Measurements from ENCODE around the gene LTBP4.
"Not testable (repeated sequence)": the region's sequence is repeated elsewhere in the genome, so short reads cannot be mapped to it uniquely, and the experiment has no call there.

LTBP4 gene

GRCh38 chr19:40556953-40557530 lies 44.1 kb upstream of the LTBP4 start:
- H3K4me3 ChIP-seq (ENCODE audit: low read depth, low read length) = no peak overlapping the region
- TF ChIP-seq CTCF (IDR thresholded peaks at IDR 0.05; ENCODE audit: low read depth, low read length, missing control alignments) = no peak
- DNase-seq (ENCODE audit: low read depth) = no peak
- in situ Hi-C loops (cut with HindIII; ENCODE audit: low sequenced_read_pairs) = loop anchor here (10.0 kb wide), 2 partner anchors 58 to 112 kb away; partner anchors contain the start of gene SERTAD3

- no peak for TF ChIP-seq CTCF (IDR thresholded peaks at IDR 0.05; ENCODE audit: low read depth, low read length, missing control alignments)
- in situ Hi-C loops (cut with HindIII; ENCODE audit: low sequenced_read_pairs) = loop anchor here (10.0 kb wide), 2 partner anchors 55 to 115 kb away; partner anchors contain the start of gene SERTAD3
- DNase-seq (ENCODE audit: low read depth) = no peak
- no peak overlapping the region for H3K4me3 ChIP-seq (ENCODE audit: low read depth, low read length)
Measured at GRCh38 chr19:40559394-40559793, 41.8 kb upstream of the LTBP4 start.

GRCh38 chr19:40560092-40560507 lies 41.1 kb upstream of the LTBP4 start:
- TF ChIP-seq CTCF (IDR thresholded peaks at IDR 0.05; ENCODE audit: low read depth, low read length, missing control alignments) = no peak
- in situ Hi-C loops (cut with HindIII; ENCODE audit: low sequenced_read_pairs) = no loop called here
- H3K4me3 ChIP-seq (ENCODE audit: low read depth, low read length) = no peak overlapping the region
- DNase-seq (ENCODE audit: low read depth) = no peak

GRCh38 chr19:40561947-40562346 lies 39.2 kb upstream of the LTBP4 start:
- no peak for TF ChIP-seq CTCF (IDR thresholded peaks at IDR 0.05; ENCODE audit: low read depth, low read length, missing control alignments)
- in situ Hi-C loops (cut with HindIII; ENCODE audit: low sequenced_read_pairs) = no loop called here
- no peak overlapping the region for H3K4me3 ChIP-seq (ENCODE audit: low read depth, low read length)
- DNase-seq (ENCODE audit: low read depth) = no peak

GRCh38 chr19:40564535-40564934 lies 36.6 kb upstream of the LTBP4 start:
- DNase-seq (ENCODE audit: low read depth); H3K4me3 ChIP-seq (ENCODE audit: low read depth, low read length); in situ Hi-C loops (cut with HindIII; ENCODE audit: low sequenced_read_pairs): not testable (repeated sequence)

GRCh38 chr19:40565355-40565754 lies 35.8 kb upstream of the LTBP4 start:
- TF ChIP-seq CTCF (IDR thresholded peaks at IDR 0.05; ENCODE audit: low read depth, low read length, missing control alignments) = no peak
- no peak overlapping the region for H3K4me3 ChIP-seq (ENCODE audit: low read depth, low read length)
- no peak for DNase-seq (ENCODE audit: low read depth)
- in situ Hi-C loops (cut with HindIII; ENCODE audit: low sequenced_read_pairs) = no loop called here

- in situ Hi-C loops (cut with HindIII; ENCODE audit: low sequenced_read_pairs) = no loop called here
- no peak overlapping the region for H3K4me3 ChIP-seq (ENCODE audit: low read depth, low read length)
- no peak for TF ChIP-seq CTCF (IDR thresholded peaks at IDR 0.05; ENCODE audit: low read depth, low read length, missing control alignments)
- DNase-seq (ENCODE audit: low read depth) = no peak
Measured at GRCh38 chr19:40565910-40566495, 35.2 kb upstream of the LTBP4 start.
